GM19463 (cell line): ENCODE measurements around the gene TRPV4.

Source experiments
- ATAC-seq: cut with Tn5 transposase; IDR thresholded peaks from one replicate; pipeline ENCODE4 v1.9.1; 2021; ENCODE audit warnings: mild to moderate bottlenecking, moderate library complexity; ENCODE audit not compliant: unreplicated experiment

The TRPV4 gene

GRCh38 chr12:109743076-109743910 lies 89.9 kb downstream of the TRPV4 start:
- no peak for ATAC-seq

DNA sequence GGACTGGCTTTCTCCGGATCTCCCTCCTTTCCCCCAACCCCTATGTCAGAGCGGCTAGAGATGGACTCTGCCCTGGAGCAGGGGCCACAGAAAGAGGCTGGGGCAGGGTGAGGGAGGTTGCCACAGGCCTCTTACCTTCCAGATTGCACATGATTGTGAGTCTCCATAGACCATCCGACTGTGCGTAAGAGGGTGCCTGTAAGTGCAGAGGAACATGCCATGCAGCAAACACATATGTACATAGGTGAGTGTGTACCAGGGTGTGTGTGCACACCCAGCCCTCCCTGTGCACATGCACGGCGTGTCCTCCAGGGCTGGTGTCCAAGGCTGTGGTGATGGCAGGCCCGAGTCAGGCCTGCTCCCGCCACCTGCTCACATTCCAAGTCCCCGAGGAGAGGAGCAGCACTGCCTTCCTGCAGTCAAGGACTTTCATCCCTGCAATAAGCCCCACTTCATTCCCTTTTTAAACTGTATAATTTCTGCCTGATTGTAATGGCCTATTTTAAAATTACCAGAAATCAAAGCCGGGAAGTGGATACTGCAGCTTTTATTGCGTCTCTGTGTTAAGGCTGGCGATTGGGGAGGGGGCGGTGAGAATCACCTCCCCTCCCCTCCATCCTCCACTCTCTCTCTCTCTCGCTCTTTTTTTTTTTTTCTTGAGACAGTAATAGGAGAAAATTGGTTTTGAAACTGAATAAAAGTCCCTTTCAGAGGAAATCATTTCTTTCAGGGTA lies 91.1 kb downstream of the TRPV4 start:
- ATAC-seq, result no peak

DNA sequence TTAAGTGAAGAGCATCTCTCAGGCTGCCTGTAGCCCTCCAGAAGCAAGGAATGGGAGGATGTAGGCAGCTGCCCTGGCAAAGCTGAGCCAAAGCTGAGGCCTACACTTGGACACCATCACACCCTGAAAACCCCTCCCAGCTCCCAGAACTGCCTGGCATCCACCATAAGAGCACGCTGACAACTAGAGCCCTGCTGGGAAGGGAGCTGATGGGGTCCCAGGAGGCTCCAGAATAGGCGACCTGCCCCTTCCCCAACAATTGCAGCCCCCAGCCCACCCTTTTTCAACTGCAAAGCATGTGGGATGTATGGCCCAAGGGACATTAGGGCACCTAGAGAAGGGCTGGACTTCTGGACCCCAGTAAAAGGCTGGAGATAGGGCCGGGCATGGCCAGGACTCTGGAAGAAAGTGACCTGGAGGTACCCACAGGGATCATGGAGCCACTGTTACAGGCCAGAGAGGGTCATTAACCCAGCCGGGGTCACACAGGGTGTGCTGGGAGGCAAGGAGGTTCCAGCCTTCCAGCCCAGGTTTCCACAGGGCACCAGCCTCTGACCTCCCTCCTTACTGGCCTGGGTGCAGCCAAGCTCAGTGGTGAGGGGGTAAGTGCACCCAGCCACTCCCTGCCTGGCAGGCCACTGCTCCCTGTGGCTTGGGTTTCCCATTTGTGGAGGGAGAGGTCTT lies 91.8 kb downstream of the TRPV4 start:
- ATAC-seq, result no peak

GRCh38 chr12:109740694-109741245 lies 92.4 kb downstream of the TRPV4 start:
- no peak for ATAC-seq

GRCh38 chr12:109739747-109740693 lies 93.2 kb downstream of the TRPV4 start:
- ATAC-seq, result no peak

DNA sequence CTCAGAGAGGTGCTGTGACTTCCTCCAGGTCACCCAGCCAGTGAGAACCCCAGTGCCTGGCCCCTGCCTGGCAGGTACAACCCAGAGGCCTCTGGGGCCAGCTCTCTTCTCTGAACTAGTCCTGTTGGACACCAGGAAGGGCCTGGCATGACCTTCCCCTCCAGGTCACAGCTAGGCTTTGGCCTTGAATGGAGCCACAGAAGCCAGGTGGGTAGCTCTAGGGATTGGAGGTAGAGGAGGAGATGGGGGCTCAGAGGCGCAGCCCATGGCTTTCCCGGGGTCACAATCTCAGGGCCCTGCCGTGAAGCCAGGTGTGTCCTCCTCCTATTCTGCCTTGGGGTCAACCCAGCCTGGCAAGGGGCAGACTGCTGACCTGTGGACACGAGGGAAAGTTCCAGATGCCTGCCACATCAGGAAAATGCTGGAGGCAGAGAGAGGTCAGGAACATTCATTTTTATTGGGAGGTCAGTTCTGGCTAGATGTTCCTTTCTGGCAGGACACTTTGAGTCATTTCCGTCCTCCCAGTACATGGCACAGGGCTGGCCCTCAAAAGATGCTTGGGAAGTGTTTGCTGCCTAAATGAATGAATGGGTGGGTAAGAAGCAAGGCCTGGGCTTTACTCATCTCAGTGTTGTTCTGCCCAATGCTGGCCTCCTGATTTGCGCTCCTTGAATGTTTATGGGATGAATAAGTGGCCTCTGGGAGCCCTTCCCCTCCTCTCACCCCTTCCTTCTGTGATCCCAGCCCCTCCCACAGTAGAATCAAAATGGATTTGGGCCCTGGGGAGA lies 94.1 kb downstream of the TRPV4 start:
- ATAC-seq, result no peak

DNA sequence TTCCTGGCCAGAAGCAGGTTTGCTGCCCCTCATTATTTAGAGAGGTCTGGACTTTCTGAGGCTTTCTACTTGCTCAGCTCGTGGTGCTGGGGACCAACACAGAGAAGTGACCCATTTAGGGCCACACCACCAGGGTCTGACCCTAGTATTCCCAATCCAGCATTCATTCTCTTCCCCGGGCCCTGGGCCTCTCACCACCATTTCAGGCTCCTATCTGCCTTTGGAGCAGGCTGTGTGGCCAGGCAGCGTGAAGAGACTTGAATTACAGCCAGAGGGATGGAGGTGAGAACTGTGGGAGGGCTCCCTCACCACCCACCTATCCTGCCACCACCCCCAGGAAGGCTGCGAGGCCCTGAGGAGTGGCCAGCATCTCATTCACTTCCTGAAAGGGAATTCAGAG lies 95.0 kb downstream of the TRPV4 start:
- no peak for ATAC-seq

DNA sequence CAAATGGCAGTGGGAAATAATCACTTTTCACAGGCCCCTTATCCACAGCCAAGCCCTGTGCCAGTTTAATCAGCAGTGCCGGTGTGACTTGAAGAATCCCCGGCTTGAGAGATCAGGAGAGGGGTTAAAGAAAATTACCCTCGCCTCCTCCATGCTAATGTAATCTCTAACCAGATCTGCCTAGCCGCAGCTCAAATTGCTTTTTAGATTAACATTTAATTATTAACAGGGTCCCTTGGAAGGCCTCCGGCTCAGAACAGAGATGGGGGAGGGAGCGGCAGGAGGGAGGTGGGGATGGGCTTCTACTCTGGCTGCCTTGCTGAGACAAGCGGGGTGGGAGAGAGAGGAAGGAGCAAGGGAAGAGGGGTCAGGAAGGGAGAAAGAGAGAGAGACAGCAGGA lies 95.6 kb downstream of the TRPV4 start:
- ATAC-seq, result no peak

DNA sequence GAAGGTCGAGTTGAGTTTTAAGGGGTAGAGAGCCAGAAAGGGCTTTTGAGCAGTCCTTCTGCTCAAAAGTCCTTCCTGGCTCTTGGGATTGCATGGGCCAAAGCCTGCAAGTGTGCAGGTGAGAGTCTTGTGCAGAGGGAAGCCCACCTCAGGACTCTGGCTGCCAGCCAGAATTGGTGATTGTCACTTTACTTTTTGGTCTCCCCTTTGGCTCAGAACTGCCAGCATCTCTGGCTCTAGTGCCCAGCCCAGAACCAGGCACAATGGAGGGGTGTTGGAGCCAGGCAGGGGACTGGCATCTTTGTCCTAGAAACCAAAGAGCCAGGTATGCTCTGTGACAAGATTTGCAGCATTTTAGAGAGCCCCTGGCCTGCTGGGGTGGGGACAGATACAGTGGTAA lies 96.1 kb downstream of the TRPV4 start:
- no peak for ATAC-seq

DNA sequence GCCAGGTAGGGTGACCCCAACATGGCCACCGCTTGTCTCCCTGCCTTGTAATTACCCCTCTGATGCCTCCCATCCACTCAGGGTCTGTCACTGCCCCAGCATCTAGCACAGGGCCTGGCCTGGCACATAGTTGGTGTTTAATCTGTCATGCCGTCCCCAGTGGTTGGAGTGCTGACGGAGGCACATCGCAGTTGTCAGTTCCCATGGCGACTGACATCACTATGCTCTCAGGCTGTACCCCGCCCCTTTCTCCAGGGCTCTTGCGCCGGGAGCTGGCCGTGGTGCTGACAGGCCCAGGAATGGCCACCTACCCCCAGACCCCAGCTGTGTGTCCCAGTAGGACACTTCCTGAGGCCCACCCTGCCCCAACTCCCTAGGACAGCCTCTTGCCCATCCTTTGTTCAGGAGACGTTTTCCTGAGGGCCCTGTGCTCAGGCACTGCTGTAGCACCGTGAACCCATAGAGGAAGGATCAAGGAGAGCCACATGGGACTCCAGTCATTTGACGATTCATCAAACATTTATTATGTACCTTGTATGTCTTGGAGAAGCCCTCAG lies 96.6 kb downstream of the TRPV4 start:
- no peak for ATAC-seq

DNA sequence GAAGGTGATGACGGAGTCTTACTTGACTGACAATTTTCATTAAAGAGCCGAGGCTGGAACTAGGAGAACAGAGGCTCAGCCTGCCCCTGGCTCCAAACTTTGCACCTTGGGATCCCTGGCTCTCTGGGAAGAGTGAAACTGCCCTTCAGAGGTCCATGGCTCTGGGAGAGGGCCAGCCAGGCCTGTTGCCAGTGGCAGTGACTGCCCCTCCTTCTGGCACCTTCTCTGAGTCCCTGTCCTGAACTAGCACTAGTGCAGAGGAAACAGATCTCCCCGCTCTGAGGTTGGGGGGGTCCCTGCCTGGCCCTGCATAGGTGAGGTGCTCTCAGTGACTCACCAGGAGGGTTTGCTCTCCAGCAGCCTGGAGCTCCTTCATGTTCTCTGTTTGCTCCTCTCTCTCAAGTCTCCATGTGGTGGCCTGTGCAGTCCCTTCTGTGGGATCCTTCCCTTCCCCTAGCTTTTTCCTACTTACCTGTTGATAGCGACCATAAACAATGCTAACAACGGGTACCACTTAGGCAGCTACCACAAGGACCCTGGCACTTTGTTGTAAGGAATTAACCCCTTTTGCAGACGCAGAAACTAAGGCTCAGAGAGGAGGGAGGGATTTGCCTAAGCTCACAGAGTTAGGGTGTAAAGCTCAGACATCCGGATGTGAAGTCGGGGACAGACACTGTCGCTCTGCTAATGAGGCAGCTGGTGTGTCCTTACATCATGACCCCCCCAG lies 97.2 kb downstream of the TRPV4 start:
- ATAC-seq, result no peak

DNA sequence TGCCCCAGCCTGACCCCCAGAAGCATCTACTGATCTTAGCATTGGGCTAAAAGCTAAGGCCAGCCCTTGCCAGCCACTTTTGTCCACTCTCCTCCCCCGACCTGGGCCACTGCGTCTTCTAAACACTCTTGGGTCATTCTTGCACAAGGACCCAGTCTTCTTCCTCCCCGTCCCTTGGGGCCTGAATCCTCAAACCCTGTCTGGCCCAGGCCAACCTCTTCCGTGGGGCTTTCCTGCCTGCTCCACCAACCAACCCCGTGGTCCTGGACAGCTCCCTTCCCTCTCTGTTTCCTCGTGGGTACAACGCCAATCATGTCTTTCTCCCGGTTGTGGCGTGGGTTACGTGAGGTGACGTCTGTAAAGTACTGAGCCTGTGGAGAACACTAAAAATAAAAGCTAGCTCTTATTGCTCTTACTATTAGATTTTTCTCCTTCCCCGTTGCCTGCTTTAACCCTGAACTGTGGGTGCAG lies 98.1 kb downstream of the TRPV4 start:
- no peak for ATAC-seq

DNA sequence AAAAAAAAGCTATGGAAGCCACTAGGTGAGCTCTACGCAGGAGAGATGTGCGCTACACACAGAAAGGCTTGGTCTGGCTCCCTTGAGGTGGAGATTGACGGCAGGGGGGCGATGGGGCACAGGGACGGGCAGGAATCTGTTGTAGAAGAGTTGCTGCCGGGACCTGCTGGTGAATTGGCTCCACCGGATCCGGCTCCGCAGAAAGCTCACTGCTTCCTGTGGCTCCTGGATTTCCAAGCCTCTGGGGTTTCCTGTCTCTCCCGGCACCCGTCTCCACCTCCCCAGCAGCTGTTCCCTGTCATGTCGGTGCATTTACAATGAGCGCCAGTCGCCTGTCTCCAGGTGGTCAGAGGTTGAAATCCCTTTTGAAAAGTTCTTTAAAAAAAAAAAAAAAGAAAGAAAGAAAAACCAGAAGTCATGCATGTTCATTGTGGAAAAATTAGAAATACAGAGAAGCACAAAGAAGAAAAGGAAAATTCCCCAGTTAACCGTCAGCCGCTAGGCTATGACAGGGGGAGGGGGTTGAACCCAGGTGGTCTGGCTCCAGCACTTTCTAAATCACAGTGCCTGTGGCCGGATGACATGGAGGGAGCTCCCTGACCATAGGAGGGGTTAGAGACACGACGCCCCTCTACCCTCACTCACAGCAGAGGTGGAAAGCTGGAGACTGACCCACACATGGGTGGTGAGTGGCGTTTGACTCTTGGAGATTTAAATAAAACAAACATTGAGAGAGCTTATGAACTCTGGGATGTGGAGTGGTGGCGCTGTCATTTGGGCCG lies 98.8 kb downstream of the TRPV4 start:
- ATAC-seq, result no peak
